GM12878 (cell line): Measurements from ENCODE around the gene MUC5AC. TPM values are rescaled to one million over a fixed set of nuclear protein-coding genes. Genes with fewer than 3 reads are reported as not detected.

Source experiments
- ATAC-seq: fragments of 200-7000 bp; cut with Tn5 transposase; 3 replicates; pipeline ENCODE4 v1.9.1; 2020; ENCODE audit warnings: mild to moderate bottlenecking, moderate library complexity
- BruUV-seq: library from RNA; stranded (reverse); fragments of 400-500 nt; replicated peaks from 2 replicates; lab custom pipeline; 2021; lab: Mats Ljungman, UMichigan
- CTCF ChIA-PET: fragments of 300-600 bp; sonication (Branson Sonifier 250); formaldehyde crosslinking; extraction: SDS; loops from one replicate; lab custom pipeline; 2021; ENCODE audit warnings: inconsistent platforms; lab: Yijun Ruan, JAX
- POLR2A ChIA-PET: fragments of 350-600 bp; formaldehyde crosslinking; extraction: SDS; loops from one replicate; lab custom pipeline; 2021; ENCODE audit warnings: inconsistent platforms; lab: Charles Lee
- RAD21 ChIA-PET: fragments of 300-600 bp; sonication (Branson Sonifier 250); formaldehyde crosslinking; loops from one replicate; lab custom pipeline; 2023; ENCODE audit warnings: antibody characterized with exemption; ENCODE audit not compliant: unreplicated experiment; lab: Charles Lee
- SMC1A ChIA-PET: fragments of 300-600 bp; sonication (Branson Sonifier 250); formaldehyde crosslinking; loops from one replicate; lab custom pipeline; 2023; ENCODE audit not compliant: unreplicated experiment, uncharacterized antibody; lab: Charles Lee
- DNase-seq: peaks from one replicate; pipeline ENCODE4 v3.0.0-alpha.2; 2011; ENCODE audit warnings: low read depth, low spot score
- FAIRE-seq: peaks from 3 replicates; lab custom pipeline; 2011; peaks lifted over from hg19 to GRCh38; lab: Jason Lieb, UNC
- H2AFZ ChIP-seq: 2 replicates; pipeline ENCODE4 v1.6.0; 2011; ENCODE audit warnings: low read depth, low read length, control low read depth; ENCODE audit not compliant: control insufficient read depth
- H3K27ac ChIP-seq: 2 replicates; pipeline ENCODE4 v1.5.1; 2011; ENCODE audit warnings: control low read depth; ENCODE audit not compliant: control insufficient read depth, insufficient read depth
- H3K27me3 ChIP-seq, 2 experiments: replicated peaks in 1 of 2; 2 replicates each; pipeline versions ENCODE4 v1.6.0 to v1.6.1; 2011; ENCODE audit warnings: low read length in 1 of 2; ENCODE audit not compliant: control insufficient read depth in 2 of 2, insufficient read depth in 2 of 2
- H3K36me3 ChIP-seq, 2 experiments: 2 replicates each; pipeline ENCODE4 v1.5.1; 2011; ENCODE audit warnings: low read length in 1 of 2; ENCODE audit not compliant: control insufficient read depth in 2 of 2, insufficient read depth in 2 of 2
- H3K4me1 ChIP-seq: 2 replicates; pipeline ENCODE4 v1.6.1; 2011; ENCODE audit warnings: mild to moderate bottlenecking, low read length, moderate library complexity, mixed read lengths; ENCODE audit not compliant: control insufficient read depth, insufficient read depth
- H3K4me2 ChIP-seq: 2 replicates; pipeline ENCODE4 v1.6.0; 2011; ENCODE audit warnings: control low read depth; ENCODE audit not compliant: control insufficient read depth, insufficient read depth
- H3K4me3 ChIP-seq: fragments of 200-600 bp; sonication (generic); 2 replicates; pipeline ENCODE4 v1.5.1; 2016
- H3K79me2 ChIP-seq: 2 replicates; pipeline ENCODE4 v1.6.0; 2011; ENCODE audit warnings: low read length; ENCODE audit not compliant: control insufficient read depth, insufficient read depth
- H3K9ac ChIP-seq: 2 replicates; pipeline ENCODE4 v1.8.0; 2011; ENCODE audit warnings: low read length, control low read depth, mixed read lengths; ENCODE audit not compliant: control insufficient read depth, insufficient read depth
- H3K9me3 ChIP-seq: replicated peaks from 3 replicates; pipeline ENCODE4 v1.5.1; 2011; ENCODE audit warnings: mild to moderate bottlenecking, low read length; ENCODE audit not compliant: control insufficient read depth, insufficient read depth
- H4K20me1 ChIP-seq: 2 replicates; pipeline ENCODE4 v1.6.0; 2011; ENCODE audit not compliant: control insufficient read depth, insufficient read depth
- BCL11A ChIP-seq: IDR thresholded peaks from 2 replicates; pipeline ENCODE4 v1.6.1; 2011; ENCODE audit warnings: low read depth, low read length
- BHLHE40 ChIP-seq, 2 experiments: fragments of 450-650 bp in 1 of 2; IDR thresholded peaks; 2 replicates each; pipeline ENCODE4 v1.6.1; 2011 to 2017; ENCODE audit warnings: low read depth in 2 of 2, borderline replicate concordance in 1 of 2, improper control_type of control experiment in 1 of 2, low read length in 1 of 2, mild to moderate bottlenecking in 1 of 2
- GABPA ChIP-seq: IDR thresholded peaks from 2 replicates; pipeline ENCODE4 v1.6.1; 2014; ENCODE audit warnings: antibody characterized with exemption, low read depth, mild to moderate bottlenecking, inconsistent platforms
- JUNB ChIP-seq: IDR thresholded peaks from 2 replicates; pipeline ENCODE4 v1.6.1; 2016; ENCODE audit warnings: antibody characterized with exemption, mild to moderate bottlenecking
- MYB ChIP-seq: fragments of 150-350 bp; IDR thresholded peaks from 2 replicates; pipeline ENCODE4 v1.6.1; 2014; ENCODE audit warnings: mild to moderate bottlenecking, low read depth, low read length, borderline replicate concordance
- PAX8 ChIP-seq: fragments of 450-650 bp; IDR thresholded peaks from 2 replicates; pipeline ENCODE4 v1.6.1; 2017; ENCODE audit warnings: mild to moderate bottlenecking, moderate library complexity
- PML ChIP-seq: IDR thresholded peaks from 2 replicates; pipeline ENCODE4 v1.6.1; 2012; ENCODE audit warnings: low read length, inconsistent platforms
- RB1 ChIP-seq: fragments of 450-650 bp; formaldehyde crosslinking; IDR thresholded peaks from 2 replicates; pipeline ENCODE4 v1.6.1; 2017; ENCODE audit warnings: mild to moderate bottlenecking, borderline replicate concordance
- RBBP5 ChIP-seq: fragments of 200-600 bp; sonication (generic); conservative IDR thresholded peaks from 2 replicates; pipeline ENCODE4 v1.6.1; 2016
- RELA ChIP-seq: fragments of 450-650 bp; IDR thresholded peaks from 2 replicates; pipeline ENCODE4 v1.8.0; 2014; ENCODE audit warnings: borderline replicate concordance; ENCODE audit not compliant: partially characterized antibody
- SMAD1 ChIP-seq: fragments of 450-650 bp; IDR thresholded peaks from 2 replicates; pipeline ENCODE4 v1.6.1; 2018; ENCODE audit warnings: mild to moderate bottlenecking, low read depth; ENCODE audit not compliant: partially characterized antibody
- SUPT20H ChIP-seq: IDR thresholded peaks from 2 replicates; pipeline ENCODE4 v1.6.1; 2011; ENCODE audit warnings: low read depth, mild to moderate bottlenecking, low read length, moderate library complexity, borderline replicate concordance; ENCODE audit not compliant: control insufficient read depth
- TARDBP ChIP-seq: IDR thresholded peaks from 2 replicates; pipeline ENCODE4 v1.6.1; 2016; ENCODE audit warnings: borderline replicate concordance
- TBL1XR1 ChIP-seq: IDR thresholded peaks from 2 replicates; pipeline ENCODE4 v1.6.1; 2012; ENCODE audit warnings: low read depth, low read length, improper control_type of control experiment
- ZNF622 ChIP-seq: fragments of 450-650 bp; IDR thresholded peaks from 2 replicates; pipeline ENCODE4 v1.6.1; 2017; ENCODE audit warnings: mild to moderate bottlenecking, inconsistent platforms
- ZZZ3 ChIP-seq: IDR thresholded peaks from 2 replicates; pipeline ENCODE4 v1.6.1; 2011; ENCODE audit warnings: low read depth; ENCODE audit not compliant: control insufficient read depth, insufficient read length
- WGBS: methylation state at CpG from one replicate; pipeline ENCODE4 v1.1.6; 2016; ENCODE audit warnings: low lambda C conversion rate; ENCODE audit not compliant: insufficient replicate concordance, insufficient coverage; ENCODE audit errors: missing lambda C conversion rate; 5-methylcytosine and 5-hydroxymethylcytosine counted together
- in situ Hi-C: fragments of 300-500 bp; cut with MboI; formaldehyde crosslinking; loops from 9 replicates; pipeline ENCODE4 v1.14.3; 2018; ENCODE audit warnings: mixed read lengths
- intact Hi-C: fragments of 100-400 bp; cut with micrococcal nuclease; formaldehyde crosslinking; loops from one replicate; pipeline ENCODE4 v1.14.2; 2022; ENCODE audit not compliant: unreplicated experiment
- polyA plus RNA-seq, 11 experiments: library from polyadenylated mRNA; depleted of rRNA in 4 of 11; unstranded in 6 of 11; stranded (reverse) in 5 of 11; fragments of >200 nt; fragmentation: Nextera tagmentation in 4 of 11; fragmentation: Illumina TruSeq in 1 of 11; extraction: Ambion mirVana in 4 of 11; extraction: Trizol in 1 of 11; gene quantifications; 1 replicate in 1 of 11; 2 replicates in 10 of 11; pipeline versions ENCODE4 v1.2.1 to v1.2.3, GENCODE V29; 2011 to 2016; ENCODE audit warnings: inconsistent platforms in 2 of 11, missing spikeins in 2 of 11, low read depth in 1 of 11
- total RNA-seq, 4 experiments: library from RNA; depleted of rRNA in 3 of 4; stranded (reverse); fragments of >200 nt in 3 of 4; fragmentation: Illumina TruSeq in 1 of 4; extraction: Trizol in 1 of 4; gene quantifications; 2 replicates each; pipeline versions ENCODE4 v1.2.1 to v1.2.3, GENCODE V29; 2013 to 2021
- TF ChIP-seq, protein P1 (sequence below): fragments of 150-350 bp; IDR thresholded peaks from 2 replicates; pipeline ENCODE4 v1.6.1; 2014; ENCODE audit warnings: mild to moderate bottlenecking, low read depth, low read length
- TF ChIP-seq, protein P2 (sequence below): IDR thresholded peaks from 2 replicates; pipeline ENCODE4 v1.6.1; 2012; ENCODE audit warnings: low read length, inconsistent platforms
- TF ChIP-seq, protein P3 (sequence below): fragments of 450-650 bp; formaldehyde crosslinking; IDR thresholded peaks from 2 replicates; pipeline ENCODE4 v1.4.0; 2020; ENCODE audit warnings: mild to moderate bottlenecking, moderate library complexity

Gene MUC5AC
- total and polyA plus RNA-seq, 10 of the 15 experiments (the other 5 are each of a cell fraction or from before 2014, with no cell fraction given), result under 0.01 to 0.01 TPM; not detected in 8

DNA sequence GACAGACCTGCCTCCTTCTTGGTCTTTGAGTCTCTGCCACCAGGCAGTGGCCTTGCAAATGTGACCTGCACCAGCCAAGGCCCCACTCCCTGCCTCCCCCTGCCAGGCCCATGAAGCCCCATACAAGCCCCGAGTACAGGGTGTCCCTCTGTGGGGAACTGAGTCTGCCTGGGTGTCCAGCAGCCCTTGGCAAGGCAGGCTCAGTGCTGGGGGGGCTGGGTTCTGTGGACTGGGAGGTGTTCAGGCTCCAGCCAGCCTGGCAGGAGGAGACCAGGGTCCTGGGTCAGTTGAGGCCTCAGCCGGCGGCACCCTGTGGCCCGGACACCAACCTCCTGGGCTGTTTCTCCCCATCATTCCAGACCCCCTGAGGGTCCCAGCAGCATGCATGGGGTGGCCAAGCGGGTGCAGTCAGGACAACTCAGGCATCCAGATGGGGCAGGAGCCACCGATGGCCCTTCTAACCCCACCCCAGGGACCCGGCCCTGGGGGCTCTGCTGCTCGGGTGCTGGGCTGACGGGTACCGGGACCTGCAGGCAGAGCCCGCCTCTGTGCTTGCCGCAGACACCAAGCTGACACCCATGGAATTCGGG lies 5.7 kb downstream of the MUC5AC start:
- Histone ChIP-seq H3K4me3 (no peak overlapping the region), H4K20me1 (no peaks in the 10 kb centered on the region), H3K4me1 (no peaks in the 10 kb centered on the region), H3K27me3 (no peaks in the 10 kb centered on the region), H3K79me2 (no peaks in the 10 kb centered on the region), H2AFZ (no peak overlapping the region), H3K27ac (no peak overlapping the region), H3K4me2 (no peak overlapping the region), H3K36me3 (no peaks in the 10 kb centered on the region), H3K9ac (no peak overlapping the region), H3K9me3 (no peaks in the 10 kb centered on the region)
- CTCF ChIA-PET, result no interaction called here
- BruUV-seq, result no TSS peak
- in situ Hi-C loops (loop anchor here (5.0 kb wide), 1 partner anchor 49 kb away; no protein-coding TSS in a partner anchor), intact Hi-C loops (no loop called here)
- TF ChIP-seq, protein P1, sequence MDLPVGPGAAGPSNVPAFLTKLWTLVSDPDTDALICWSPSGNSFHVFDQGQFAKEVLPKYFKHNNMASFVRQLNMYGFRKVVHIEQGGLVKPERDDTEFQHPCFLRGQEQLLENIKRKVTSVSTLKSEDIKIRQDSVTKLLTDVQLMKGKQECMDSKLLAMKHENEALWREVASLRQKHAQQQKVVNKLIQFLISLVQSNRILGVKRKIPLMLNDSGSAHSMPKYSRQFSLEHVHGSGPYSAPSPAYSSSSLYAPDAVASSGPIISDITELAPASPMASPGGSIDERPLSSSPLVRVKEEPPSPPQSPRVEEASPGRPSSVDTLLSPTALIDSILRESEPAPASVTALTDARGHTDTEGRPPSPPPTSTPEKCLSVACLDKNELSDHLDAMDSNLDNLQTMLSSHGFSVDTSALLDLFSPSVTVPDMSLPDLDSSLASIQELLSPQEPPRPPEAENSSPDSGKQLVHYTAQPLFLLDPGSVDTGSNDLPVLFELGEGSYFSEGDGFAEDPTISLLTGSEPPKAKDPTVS, result no peak
- no peak for TF ChIP-seq SMAD1
- no peak for TF ChIP-seq RELA
- TF ChIP-seq SUPT20H, result no peak
- no peak for TF ChIP-seq MYB
- TF ChIP-seq JUNB, result no peak
- no peak for TF ChIP-seq PML
- TF ChIP-seq PAX8, result no peak
- no peak for TF ChIP-seq RBBP5
- TF ChIP-seq BHLHE40 (IDR thresholded peaks at IDR 0.05; ENCODE audit: borderline replicate concordance in 1 of 2, low read depth in 2 of 2, low read length in 1 of 2), result no peak
- TF ChIP-seq, protein P2, sequence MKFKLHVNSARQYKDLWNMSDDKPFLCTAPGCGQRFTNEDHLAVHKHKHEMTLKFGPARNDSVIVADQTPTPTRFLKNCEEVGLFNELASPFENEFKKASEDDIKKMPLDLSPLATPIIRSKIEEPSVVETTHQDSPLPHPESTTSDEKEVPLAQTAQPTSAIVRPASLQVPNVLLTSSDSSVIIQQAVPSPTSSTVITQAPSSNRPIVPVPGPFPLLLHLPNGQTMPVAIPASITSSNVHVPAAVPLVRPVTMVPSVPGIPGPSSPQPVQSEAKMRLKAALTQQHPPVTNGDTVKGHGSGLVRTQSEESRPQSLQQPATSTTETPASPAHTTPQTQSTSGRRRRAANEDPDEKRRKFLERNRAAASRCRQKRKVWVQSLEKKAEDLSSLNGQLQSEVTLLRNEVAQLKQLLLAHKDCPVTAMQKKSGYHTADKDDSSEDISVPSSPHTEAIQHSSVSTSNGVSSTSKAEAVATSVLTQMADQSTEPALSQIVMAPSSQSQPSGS, result no peak
- no peak for TF ChIP-seq GABPA
- TF ChIP-seq, protein P3, sequence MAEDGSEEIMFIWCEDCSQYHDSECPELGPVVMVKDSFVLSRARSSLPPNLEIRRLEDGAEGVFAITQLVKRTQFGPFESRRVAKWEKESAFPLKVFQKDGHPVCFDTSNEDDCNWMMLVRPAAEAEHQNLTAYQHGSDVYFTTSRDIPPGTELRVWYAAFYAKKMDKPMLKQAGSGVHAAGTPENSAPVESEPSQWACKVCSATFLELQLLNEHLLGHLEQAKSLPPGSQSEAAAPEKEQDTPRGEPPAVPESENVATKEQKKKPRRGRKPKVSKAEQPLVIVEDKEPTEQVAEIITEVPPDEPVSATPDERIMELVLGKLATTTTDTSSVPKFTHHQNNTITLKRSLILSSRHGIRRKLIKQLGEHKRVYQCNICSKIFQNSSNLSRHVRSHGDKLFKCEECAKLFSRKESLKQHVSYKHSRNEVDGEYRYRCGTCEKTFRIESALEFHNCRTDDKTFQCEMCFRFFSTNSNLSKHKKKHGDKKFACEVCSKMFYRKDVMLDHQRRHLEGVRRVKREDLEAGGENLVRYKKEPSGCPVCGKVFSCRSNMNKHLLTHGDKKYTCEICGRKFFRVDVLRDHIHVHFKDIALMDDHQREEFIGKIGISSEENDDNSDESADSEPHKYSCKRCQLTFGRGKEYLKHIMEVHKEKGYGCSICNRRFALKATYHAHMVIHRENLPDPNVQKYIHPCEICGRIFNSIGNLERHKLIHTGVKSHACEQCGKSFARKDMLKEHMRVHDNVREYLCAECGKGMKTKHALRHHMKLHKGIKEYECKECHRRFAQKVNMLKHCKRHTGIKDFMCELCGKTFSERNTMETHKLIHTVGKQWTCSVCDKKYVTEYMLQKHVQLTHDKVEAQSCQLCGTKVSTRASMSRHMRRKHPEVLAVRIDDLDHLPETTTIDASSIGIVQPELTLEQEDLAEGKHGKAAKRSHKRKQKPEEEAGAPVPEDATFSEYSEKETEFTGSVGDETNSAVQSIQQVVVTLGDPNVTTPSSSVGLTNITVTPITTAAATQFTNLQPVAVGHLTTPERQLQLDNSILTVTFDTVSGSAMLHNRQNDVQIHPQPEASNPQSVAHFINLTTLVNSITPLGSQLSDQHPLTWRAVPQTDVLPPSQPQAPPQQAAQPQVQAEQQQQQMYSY, result no peak
- TF ChIP-seq TARDBP, result no peak
- no peak for TF ChIP-seq ZNF622
- no peak for TF ChIP-seq RB1
- no peak for TF ChIP-seq ZZZ3
- TF ChIP-seq TBL1XR1, result no peak
- no peak for TF ChIP-seq BCL11A
- RAD21 ChIA-PET, result no interaction called here
- no peak for FAIRE-seq
- POLR2A ChIA-PET, result no interaction called here
- ATAC-seq, result no peak
- no peak for DNase-seq
- 45% methylated on average over 13 of the region's 13 CpGs for WGBS
- SMC1A ChIA-PET, result no interaction called here
